ENCODE results near the gene MAPRE3.

MAPRE3 gene

DNA sequence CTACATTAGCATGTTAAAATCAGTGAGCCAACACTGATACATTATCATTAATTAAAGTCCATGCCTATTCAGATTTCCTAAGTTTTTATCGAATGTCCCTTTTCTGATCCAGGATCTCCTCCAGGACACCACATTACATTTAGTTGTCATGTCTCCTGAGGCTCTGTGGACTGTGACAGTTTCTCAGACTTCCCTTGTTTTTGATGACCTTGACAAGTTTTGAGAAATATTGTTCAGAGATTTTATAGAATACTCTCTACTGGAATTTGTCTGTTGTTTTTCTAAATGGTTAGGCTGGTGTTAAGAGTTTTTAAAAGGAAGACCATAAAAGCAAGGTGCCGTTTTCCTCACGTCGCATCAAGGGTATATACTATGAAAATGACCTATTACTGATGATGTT, 16.3 kb upstream of the MAPRE3 start:
- H3K4me1 ChIP-seq (ENCODE audit: control insufficient read depth, insufficient read depth, low read length) = no peaks in the 10 kb centered on the region
- no peak overlapping the region for H3K4me3 ChIP-seq (ENCODE audit: low read depth, low read length)
- no peak overlapping the region for H3K9ac ChIP-seq (ENCODE audit: low read depth, low read length)
- H3K27me3 ChIP-seq (ENCODE audit: control insufficient read depth, insufficient read depth, low read length) = no peaks in the 10 kb centered on the region
- H3K9me3 ChIP-seq (ENCODE audit: control insufficient read depth, insufficient read depth, low read length) = no peaks in the 10 kb centered on the region
- no peaks in the 10 kb centered on the region for H3K36me3 ChIP-seq (ENCODE audit: control insufficient read depth, insufficient read depth, low read length)

GRCh38 chr2:26957041-26957440, 13.4 kb upstream of the MAPRE3 start:
- H3K27me3 ChIP-seq (ENCODE audit: control insufficient read depth, insufficient read depth, low read length) = peaks cover 5% of the 10 kb centered on the region

GRCh38 chr2:26957534-26957933, 12.9 kb upstream of the MAPRE3 start:
- peaks cover 5% of the 10 kb centered on the region for H3K27me3 ChIP-seq (ENCODE audit: control insufficient read depth, insufficient read depth, low read length)
- no peaks in the 10 kb centered on the region for H3K36me3 ChIP-seq (ENCODE audit: control insufficient read depth, insufficient read depth, low read length)
- H3K4me1 ChIP-seq (ENCODE audit: control insufficient read depth, insufficient read depth, low read length) = no peaks in the 10 kb centered on the region
- H3K9me3 ChIP-seq (ENCODE audit: control insufficient read depth, insufficient read depth, low read length) = no peaks in the 10 kb centered on the region
- no peak overlapping the region for H3K4me3 ChIP-seq (ENCODE audit: low read depth, low read length)
- H3K9ac ChIP-seq (ENCODE audit: low read depth, low read length) = no peak overlapping the region

More at GRCh38 chr2:26957041-26957440, 13.4 kb upstream of the MAPRE3 start:
- H3K9ac ChIP-seq (ENCODE audit: low read depth, low read length) = no peak overlapping the region
- H3K4me3 ChIP-seq (ENCODE audit: low read depth, low read length) = no peak overlapping the region
- H3K9me3 ChIP-seq (ENCODE audit: control insufficient read depth, insufficient read depth, low read length) = no peaks in the 10 kb centered on the region
- H3K36me3 ChIP-seq (ENCODE audit: control insufficient read depth, insufficient read depth, low read length) = no peaks in the 10 kb centered on the region
- no peaks in the 10 kb centered on the region for H3K4me1 ChIP-seq (ENCODE audit: control insufficient read depth, insufficient read depth, low read length)

- H3K4me3 ChIP-seq (ENCODE audit: low read depth, low read length) = no peak overlapping the region
- H3K36me3 ChIP-seq (ENCODE audit: control insufficient read depth, insufficient read depth, low read length) = no peaks in the 10 kb centered on the region
- H3K27me3 ChIP-seq (ENCODE audit: control insufficient read depth, insufficient read depth, low read length) = peaks cover 5% of the 10 kb centered on the region
- no peaks in the 10 kb centered on the region for H3K9me3 ChIP-seq (ENCODE audit: control insufficient read depth, insufficient read depth, low read length)
- H3K9ac ChIP-seq (ENCODE audit: low read depth, low read length) = no peak overlapping the region
- no peaks in the 10 kb centered on the region for H3K4me1 ChIP-seq (ENCODE audit: control insufficient read depth, insufficient read depth, low read length)
Observed at GRCh38 chr2:26959331-26959730, 11.1 kb upstream of the MAPRE3 start.

DNA sequence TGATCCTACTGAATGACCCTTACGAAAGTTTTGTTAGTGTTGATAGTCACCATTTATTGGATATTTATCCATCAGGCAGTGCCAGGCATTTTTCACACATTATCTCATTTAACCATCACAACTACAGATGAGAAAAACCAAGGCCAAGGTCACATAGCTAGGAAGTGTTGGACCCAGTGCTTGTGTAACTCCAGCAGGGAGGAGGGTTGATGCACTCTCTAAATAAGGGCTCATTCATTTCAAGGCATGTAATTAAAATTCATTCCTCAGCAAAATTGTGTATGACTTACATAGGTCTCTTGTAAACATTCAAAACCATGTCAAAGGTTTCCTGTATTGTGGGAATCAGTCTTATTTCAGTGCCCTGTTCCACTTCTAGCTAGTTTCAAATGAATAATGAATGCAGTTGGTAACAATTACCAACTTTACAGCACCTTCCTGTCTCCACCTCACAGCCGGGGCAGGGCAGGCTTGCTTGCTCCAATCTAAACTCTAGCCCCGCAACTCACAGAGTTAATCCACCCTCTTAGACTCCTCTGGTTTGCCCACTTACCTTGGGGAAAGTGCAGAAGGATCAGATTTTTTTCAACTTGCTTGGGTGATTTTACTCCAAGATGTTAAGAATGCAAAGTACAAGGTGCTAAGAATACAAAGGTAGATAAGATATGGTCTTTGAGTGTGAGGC, 5.8 kb upstream of the MAPRE3 start:
- Histone ChIP-seq H3K4me1 (ENCODE audit: control insufficient read depth, insufficient read depth, low read length) (no peaks in the 10 kb centered on the region), H3K4me3 (ENCODE audit: low read depth, low read length) (no peak overlapping the region), H3K9me3 (ENCODE audit: control insufficient read depth, insufficient read depth, low read length) (no peaks in the 10 kb centered on the region), H3K36me3 (ENCODE audit: control insufficient read depth, insufficient read depth, low read length) (no peaks in the 10 kb centered on the region), H3K27me3 (ENCODE audit: control insufficient read depth, insufficient read depth, low read length) (peaks cover 21% of the 10 kb centered on the region), H3K9ac (ENCODE audit: low read depth, low read length) (no peak overlapping the region)

GRCh38 chr2:26968001-26968400, 2.4 kb upstream of the MAPRE3 start:
- no peaks in the 10 kb centered on the region for H3K36me3 ChIP-seq (ENCODE audit: control insufficient read depth, insufficient read depth, low read length)
- H3K4me3 ChIP-seq (ENCODE audit: low read depth, low read length) = no peak overlapping the region
- no peaks in the 10 kb centered on the region for H3K9me3 ChIP-seq (ENCODE audit: control insufficient read depth, insufficient read depth, low read length)
- H3K9ac ChIP-seq (ENCODE audit: low read depth, low read length) = no peak overlapping the region
- H3K27me3 ChIP-seq (ENCODE audit: control insufficient read depth, insufficient read depth, low read length) = peaks cover 25% of the 10 kb centered on the region
- no peaks in the 10 kb centered on the region for H3K4me1 ChIP-seq (ENCODE audit: control insufficient read depth, insufficient read depth, low read length)

GRCh38 chr2:26969077-26969844, 1.2 kb upstream of the MAPRE3 start:
- no peaks in the 10 kb centered on the region for H3K9me3 ChIP-seq (ENCODE audit: control insufficient read depth, insufficient read depth, low read length)
- no peaks in the 10 kb centered on the region for H3K36me3 ChIP-seq (ENCODE audit: control insufficient read depth, insufficient read depth, low read length)
- no peak overlapping the region for H3K9ac ChIP-seq (ENCODE audit: low read depth, low read length)
- no peaks in the 10 kb centered on the region for H3K4me1 ChIP-seq (ENCODE audit: control insufficient read depth, insufficient read depth, low read length)
- H3K4me3 ChIP-seq (ENCODE audit: low read depth, low read length) = no peak overlapping the region
- peaks cover 25% of the 10 kb centered on the region for H3K27me3 ChIP-seq (ENCODE audit: control insufficient read depth, insufficient read depth, low read length)

GRCh38 chr2:26970928-26971627, 641 bp downstream of the MAPRE3 start:
- Histone ChIP-seq H3K4me1 (ENCODE audit: control insufficient read depth, insufficient read depth, low read length) (peaks cover 7% of the 10 kb centered on the region), H3K36me3 (ENCODE audit: control insufficient read depth, insufficient read depth, low read length) (no peaks in the 10 kb centered on the region)

GRCh38 chr2:26971911-26972786, 1.7 kb downstream of the MAPRE3 start:
- peaks cover 7% of the 10 kb centered on the region for H3K4me1 ChIP-seq (ENCODE audit: control insufficient read depth, insufficient read depth, low read length)
- peaks cover 25% of the 10 kb centered on the region for H3K27me3 ChIP-seq (ENCODE audit: control insufficient read depth, insufficient read depth, low read length)
- no peak overlapping the region for H3K4me3 ChIP-seq (ENCODE audit: low read depth, low read length)
- H3K9me3 ChIP-seq (ENCODE audit: control insufficient read depth, insufficient read depth, low read length) = no peaks in the 10 kb centered on the region
- H3K9ac ChIP-seq (ENCODE audit: low read depth, low read length) = no peak overlapping the region
- H3K36me3 ChIP-seq (ENCODE audit: control insufficient read depth, insufficient read depth, low read length) = no peaks in the 10 kb centered on the region

More at GRCh38 chr2:26970928-26971627, 641 bp downstream of the MAPRE3 start:
- no peak overlapping the region for H3K9ac ChIP-seq (ENCODE audit: low read depth, low read length)
- H3K4me3 ChIP-seq (ENCODE audit: low read depth, low read length) = peak overlapping the region; percentile 83
- H3K27me3 ChIP-seq (ENCODE audit: control insufficient read depth, insufficient read depth, low read length) = peaks cover 25% of the 10 kb centered on the region
- no peaks in the 10 kb centered on the region for H3K9me3 ChIP-seq (ENCODE audit: control insufficient read depth, insufficient read depth, low read length)

GRCh38 chr2:26974352-26974751, 3.9 kb downstream of the MAPRE3 start:
- Histone ChIP-seq H3K27me3 (ENCODE audit: control insufficient read depth, insufficient read depth, low read length) (peaks cover 11% of the 10 kb centered on the region), H3K9ac (ENCODE audit: low read depth, low read length) (no peak overlapping the region), H3K4me1 (ENCODE audit: control insufficient read depth, insufficient read depth, low read length) (peaks cover 7% of the 10 kb centered on the region), H3K36me3 (ENCODE audit: control insufficient read depth, insufficient read depth, low read length) (no peaks in the 10 kb centered on the region), H3K4me3 (ENCODE audit: low read depth, low read length) (no peak overlapping the region), H3K9me3 (ENCODE audit: control insufficient read depth, insufficient read depth, low read length) (no peaks in the 10 kb centered on the region)

GRCh38 chr2:26975102-26975501, 4.7 kb downstream of the MAPRE3 start:
- no peaks in the 10 kb centered on the region for H3K36me3 ChIP-seq (ENCODE audit: control insufficient read depth, insufficient read depth, low read length)
- H3K27me3 ChIP-seq (ENCODE audit: control insufficient read depth, insufficient read depth, low read length) = peaks cover 8% of the 10 kb centered on the region
- peaks cover 7% of the 10 kb centered on the region for H3K4me1 ChIP-seq (ENCODE audit: control insufficient read depth, insufficient read depth, low read length)
- no peak overlapping the region for H3K9ac ChIP-seq (ENCODE audit: low read depth, low read length)
- no peak overlapping the region for H3K4me3 ChIP-seq (ENCODE audit: low read depth, low read length)
- no peaks in the 10 kb centered on the region for H3K9me3 ChIP-seq (ENCODE audit: control insufficient read depth, insufficient read depth, low read length)
